A673 (cell line): ENCODE results near the gene PDCD1.

ENCODE experiments used
- CTCF ChIP-seq: fragments of 300-800, 200-600 bp; sonication (generic); conservative IDR thresholded peaks from 2 replicates; pipeline ENCODE4 v1.5.1; 2017; ENCODE audit warnings: low read depth, mild to moderate bottlenecking, antibody characterized with exemption, low read length, moderate library complexity, mixed read lengths
- EZH2 ChIP-seq: fragments of 200-600 bp; sonication (generic); IDR thresholded peaks from 2 replicates; pipeline ENCODE4 v1.6.1; 2017; ENCODE audit warnings: borderline replicate concordance, low read depth, mild to moderate bottlenecking, mixed read lengths, antibody characterized with exemption, low read length; ENCODE audit not compliant: poor library complexity, severe bottlenecking

GRCh38 chr2:241842067-241842415 lies 16.7 kb downstream of the PDCD1 start:
- TF ChIP-seq CTCF (no peak), EZH2 (no peak)
